ENCODE results near the gene SIMC1. TPM values are rescaled to one million over a fixed set of nuclear protein-coding genes. Genes with fewer than 3 reads are reported as not detected.

The SIMC1 gene
- total RNA-seq, 1 experiment from 2014 or later = 19.7 TPM

- Histone ChIP-seq H3K27me3 (ENCODE audit: insufficient read depth, low read length) (no peaks in the 10 kb centered on the region), H3K27ac (ENCODE audit: low read depth, low read length) (no peak overlapping the region), H3K36me3 (ENCODE audit: control insufficient read depth in 1 of 2, insufficient read depth in 2 of 2, low read length in 2 of 2) (no peaks in the 10 kb centered on the region), H3K79me2 (ENCODE audit: insufficient read depth, low read length) (no peaks in the 10 kb centered on the region), H3K4me3 (replicated peaks in 1 of 2; ENCODE audit: low read depth in 1 of 2, low read length in 2 of 2) (no peak overlapping the region), H3K9me2 (ENCODE audit: insufficient read depth) (no peaks in the 10 kb centered on the region), H3K9ac (ENCODE audit: low read length) (no peak overlapping the region), H3K4me1 (ENCODE audit: control insufficient read depth in 1 of 2, insufficient read depth in 2 of 2, low read length in 2 of 2) (no peaks in the 10 kb centered on the region), H3K9me3 (ENCODE audit: control insufficient read depth in 1 of 2, insufficient read depth in 1 of 2, low read depth in 1 of 2, low read length in 2 of 2) (no peaks in the 10 kb centered on the region), H2AFZ (ENCODE audit: low read depth, low read length, poor library complexity, severe bottlenecking) (no peak overlapping the region), H4K20me1 (ENCODE audit: insufficient read depth) (no peaks in the 10 kb centered on the region), H3K4me2 (ENCODE audit: low read length) (no peak overlapping the region)
- intact Hi-C loops (cut with micrococcal nuclease) = no loop called here
- DNase-seq (ENCODE audit: low read depth, low spot score) (no peak), ATAC-seq (no peak)
- ChIA-PET POLR2A (no interaction called here), RAD21 (ENCODE audit: low non-redundant PET in 1 of 2, low total read pairs in 2 of 2, uncharacterized antibody in 2 of 2, unreplicated experiment in 2 of 2) (no interaction called here), CTCF (no interaction called here)
- no TSS peak for BruUV-seq (replicated peaks)
- TF ChIP-seq, protein P1, sequence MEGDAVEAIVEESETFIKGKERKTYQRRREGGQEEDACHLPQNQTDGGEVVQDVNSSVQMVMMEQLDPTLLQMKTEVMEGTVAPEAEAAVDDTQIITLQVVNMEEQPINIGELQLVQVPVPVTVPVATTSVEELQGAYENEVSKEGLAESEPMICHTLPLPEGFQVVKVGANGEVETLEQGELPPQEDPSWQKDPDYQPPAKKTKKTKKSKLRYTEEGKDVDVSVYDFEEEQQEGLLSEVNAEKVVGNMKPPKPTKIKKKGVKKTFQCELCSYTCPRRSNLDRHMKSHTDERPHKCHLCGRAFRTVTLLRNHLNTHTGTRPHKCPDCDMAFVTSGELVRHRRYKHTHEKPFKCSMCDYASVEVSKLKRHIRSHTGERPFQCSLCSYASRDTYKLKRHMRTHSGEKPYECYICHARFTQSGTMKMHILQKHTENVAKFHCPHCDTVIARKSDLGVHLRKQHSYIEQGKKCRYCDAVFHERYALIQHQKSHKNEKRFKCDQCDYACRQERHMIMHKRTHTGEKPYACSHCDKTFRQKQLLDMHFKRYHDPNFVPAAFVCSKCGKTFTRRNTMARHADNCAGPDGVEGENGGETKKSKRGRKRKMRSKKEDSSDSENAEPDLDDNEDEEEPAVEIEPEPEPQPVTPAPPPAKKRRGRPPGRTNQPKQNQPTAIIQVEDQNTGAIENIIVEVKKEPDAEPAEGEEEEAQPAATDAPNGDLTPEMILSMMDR (IDR thresholded peaks at IDR 0.05 in 2 of 3, conservative IDR thresholded peaks at IDR 0.05 in 1 of 3; ENCODE audit: borderline replicate concordance in 1 of 3, insufficient read depth in 1 of 3, low read depth in 2 of 3, low read length in 2 of 3) = no peak
- TF ChIP-seq ZFX (IDR thresholded peaks at IDR 0.05) (no peak), ZBTB33 (IDR thresholded peaks at IDR 0.05; ENCODE audit: extremely low read depth, insufficient replicate concordance, low read length) (no peak), CEBPB (IDR thresholded peaks at IDR 0.05; ENCODE audit: low read depth) (no peak)
- TF ChIP-seq, protein P2, sequence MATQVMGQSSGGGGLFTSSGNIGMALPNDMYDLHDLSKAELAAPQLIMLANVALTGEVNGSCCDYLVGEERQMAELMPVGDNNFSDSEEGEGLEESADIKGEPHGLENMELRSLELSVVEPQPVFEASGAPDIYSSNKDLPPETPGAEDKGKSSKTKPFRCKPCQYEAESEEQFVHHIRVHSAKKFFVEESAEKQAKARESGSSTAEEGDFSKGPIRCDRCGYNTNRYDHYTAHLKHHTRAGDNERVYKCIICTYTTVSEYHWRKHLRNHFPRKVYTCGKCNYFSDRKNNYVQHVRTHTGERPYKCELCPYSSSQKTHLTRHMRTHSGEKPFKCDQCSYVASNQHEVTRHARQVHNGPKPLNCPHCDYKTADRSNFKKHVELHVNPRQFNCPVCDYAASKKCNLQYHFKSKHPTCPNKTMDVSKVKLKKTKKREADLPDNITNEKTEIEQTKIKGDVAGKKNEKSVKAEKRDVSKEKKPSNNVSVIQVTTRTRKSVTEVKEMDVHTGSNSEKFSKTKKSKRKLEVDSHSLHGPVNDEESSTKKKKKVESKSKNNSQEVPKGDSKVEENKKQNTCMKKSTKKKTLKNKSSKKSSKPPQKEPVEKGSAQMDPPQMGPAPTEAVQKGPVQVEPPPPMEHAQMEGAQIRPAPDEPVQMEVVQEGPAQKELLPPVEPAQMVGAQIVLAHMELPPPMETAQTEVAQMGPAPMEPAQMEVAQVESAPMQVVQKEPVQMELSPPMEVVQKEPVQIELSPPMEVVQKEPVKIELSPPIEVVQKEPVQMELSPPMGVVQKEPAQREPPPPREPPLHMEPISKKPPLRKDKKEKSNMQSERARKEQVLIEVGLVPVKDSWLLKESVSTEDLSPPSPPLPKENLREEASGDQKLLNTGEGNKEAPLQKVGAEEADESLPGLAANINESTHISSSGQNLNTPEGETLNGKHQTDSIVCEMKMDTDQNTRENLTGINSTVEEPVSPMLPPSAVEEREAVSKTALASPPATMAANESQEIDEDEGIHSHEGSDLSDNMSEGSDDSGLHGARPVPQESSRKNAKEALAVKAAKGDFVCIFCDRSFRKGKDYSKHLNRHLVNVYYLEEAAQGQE (IDR thresholded peaks at IDR 0.05; ENCODE audit: low read depth) = no peak
- TF ChIP-seq, protein P3, sequence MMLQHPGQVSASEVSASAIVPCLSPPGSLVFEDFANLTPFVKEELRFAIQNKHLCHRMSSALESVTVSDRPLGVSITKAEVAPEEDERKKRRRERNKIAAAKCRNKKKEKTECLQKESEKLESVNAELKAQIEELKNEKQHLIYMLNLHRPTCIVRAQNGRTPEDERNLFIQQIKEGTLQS (IDR thresholded peaks at IDR 0.05) = no peak
Measured at GRCh38 chr5:176190886-176191755, 47.1 kb upstream of the SIMC1 start.
